ENCODE measurements around the gene UNC80. TPM values are rescaled to one million over a fixed set of nuclear protein-coding genes. Genes with fewer than 3 reads are reported as not detected.

The UNC80 gene
- total and polyA plus RNA-seq, 2 of the 4 experiments (the other 2 are of a cell fraction): not detected

GRCh38 chr2:209868271-209868994, 96.8 kb downstream of the UNC80 start:
- no TSS peak for BruUV-seq (replicated peaks)

More at GRCh38 chr2:209868271-209868994, 96.8 kb downstream of the UNC80 start:
- no peaks in the 10 kb centered on the region for H3K9me1 ChIP-seq (ENCODE audit: insufficient read depth, low read length)
- no peak overlapping the region for H2BK15ac ChIP-seq (ENCODE audit: low read depth, low read length)
- no peak overlapping the region for H3K9ac ChIP-seq (ENCODE audit: low read depth, low read length)
- H3K27ac ChIP-seq (ENCODE audit: insufficient read depth, low read length): no peak overlapping the region
- no peak overlapping the region for H3K4me3 ChIP-seq (ENCODE audit: insufficient read depth, low read depth, low read length)
- no peak overlapping the region for H2BK120ac ChIP-seq (ENCODE audit: low read depth, low read length)
- H4K8ac ChIP-seq (ENCODE audit: low read depth in 2 of 2, low read length in 2 of 2): no peak overlapping the region
- no peak overlapping the region for H3K4me2 ChIP-seq (ENCODE audit: low read depth, low read length)
- no peak overlapping the region for H4K91ac ChIP-seq (ENCODE audit: insufficient read depth, low read depth, low read length)
- ATAC-seq (ENCODE audit: low read depth) (no peak), DNase-seq (no peak)
- ChIA-PET CTCF (no interaction called here), POLR2A (ENCODE audit: unreplicated experiment) (no interaction called here)
- no peak overlapping the region for H2BK5ac ChIP-seq (ENCODE audit: low read depth, low read length, poor library complexity, severe bottlenecking)
- intact Hi-C loops (cut with micrococcal nuclease): no loop called here
- H2AK9ac ChIP-seq (replicated peaks; ENCODE audit: low read depth, low read length, poor library complexity): no peak overlapping the region
- H3K4me1 ChIP-seq (ENCODE audit: control insufficient read depth, insufficient read depth, low read length): no peaks in the 10 kb centered on the region
- no peak overlapping the region for H4K5ac ChIP-seq (ENCODE audit: low read depth, low read length)
- no peaks in the 10 kb centered on the region for H3K79me1 ChIP-seq (ENCODE audit: low read depth in 1 of 2, low read length in 2 of 2)
- dilution Hi-C loops (cut with HindIII; ENCODE audit: low sequenced_read_pairs, unreplicated experiment): no loop called here
- in situ Hi-C loops (cut with MboI; ENCODE audit: low sequenced_read_pairs): no loop called here
- no peak overlapping the region for H2AK5ac ChIP-seq (ENCODE audit: low read depth, low read length)
- H3K9me3 ChIP-seq (ENCODE audit: control insufficient read depth, insufficient read depth, low read length): peaks cover 4% of the 10 kb centered on the region; the same call in 1 of the 2 replicates
- no peaks in the 10 kb centered on the region for H3K36me3 ChIP-seq (ENCODE audit: control insufficient read depth, insufficient read depth, low read length)
- no peaks in the 10 kb centered on the region for H4K20me1 ChIP-seq (ENCODE audit: insufficient read depth, low read length)
- H2AFZ ChIP-seq (replicated peaks; ENCODE audit: low read length, poor library complexity): no peak overlapping the region
- WGBS, 2 experiments (ENCODE audit: extremely low coverage in 2 of 2, insufficient read length in 1 of 2): no CpG with 5 or more reads among the region's 6 CpGs
- H3K4ac ChIP-seq (ENCODE audit: low read depth, low read length): no peak overlapping the region
- H3K14ac ChIP-seq (replicated peaks; ENCODE audit: low read depth, low read length): no peak overlapping the region
- no peak overlapping the region for H3K23ac ChIP-seq (ENCODE audit: low read depth, low read length)
- H2BK20ac ChIP-seq (ENCODE audit: low read depth, low read length): no peak overlapping the region
- TF ChIP-seq CTCF (conservative IDR thresholded peaks at IDR 0.05; ENCODE audit: low read depth, low read length): no peak
- TF ChIP-seq RAD21 (IDR thresholded peaks at IDR 0.05; ENCODE audit: low read length): no peak
- TF ChIP-seq RFX5 (IDR thresholded peaks at IDR 0.05; ENCODE audit: low read depth, low read length): no peak
- TF ChIP-seq CHD1 (IDR thresholded peaks at IDR 0.05; ENCODE audit: low read depth, low read length): no peak
- no peak for TF ChIP-seq BHLHE40 (IDR thresholded peaks at IDR 0.05; ENCODE audit: low read depth, low read length)
- TF ChIP-seq MAFK (IDR thresholded peaks at IDR 0.05; ENCODE audit: low read depth, low read length): peak; percentile 89
- no peak for TF ChIP-seq NFE2L2 (IDR thresholded peaks at IDR 0.05; ENCODE audit: low read depth, low read length)
- H3K27me3 ChIP-seq (ENCODE audit: control insufficient read depth, insufficient read depth, low read length): no peaks in the 10 kb centered on the region
- H3K18ac ChIP-seq (ENCODE audit: low read depth, low read length): no peak overlapping the region
- no peak overlapping the region for H3K56ac ChIP-seq (ENCODE audit: extremely low read depth, insufficient read depth, low read length)

All from IMR-90 (cell line).